GM23338 (cell line): ENCODE results near the gene GAPVD1. TPM values are rescaled to one million over a fixed set of nuclear protein-coding genes. Genes with fewer than 3 reads are reported as not detected.

Experiments used
- ATAC-seq: fragments of 200-7000 bp; cut with Tn5 transposase; 3 replicates; pipeline ENCODE4 v1.9.1; 2020
- DNase-seq: peaks from one replicate; pipeline ENCODE4 v3.0.0-alpha.2; 2015; ENCODE audit warnings: low spot score
- H2AFZ ChIP-seq: fragments of 200-600 bp; sonication (generic); 2 replicates; pipeline ENCODE4 v1.8.0; 2016; ENCODE audit warnings: antibody characterized with exemption, mild to moderate bottlenecking, moderate library complexity
- H3F3A ChIP-seq: fragments of 200-600 bp; sonication (generic); replicated peaks from 2 replicates; pipeline ENCODE4 v1.8.0; 2017; ENCODE audit warnings: antibody characterized with exemption, mixed run types, low read depth
- H3K27ac ChIP-seq: fragments of 200-600 bp; sonication (generic); 2 replicates; pipeline ENCODE4 v1.6.1; 2016; ENCODE audit warnings: low read depth
- H3K27me3 ChIP-seq: fragments of 200-600 bp; sonication (generic); 2 replicates; pipeline ENCODE4 v1.8.0; 2016; ENCODE audit warnings: mild to moderate bottlenecking, mixed run types, moderate library complexity; ENCODE audit not compliant: insufficient read depth
- H3K36me3 ChIP-seq: fragments of 200-600 bp; sonication (generic); 2 replicates; pipeline ENCODE4 v1.8.0; 2016; ENCODE audit warnings: mild to moderate bottlenecking; ENCODE audit not compliant: insufficient read depth
- H3K4me1 ChIP-seq: fragments of 200-600 bp; sonication (generic); 2 replicates; pipeline ENCODE4 v1.8.0; 2016; ENCODE audit warnings: mild to moderate bottlenecking, moderate library complexity; ENCODE audit not compliant: insufficient read depth
- H3K4me2 ChIP-seq: fragments of 200-600 bp; sonication (generic); 2 replicates; pipeline ENCODE4 v1.7.1; 2017; ENCODE audit warnings: mixed run types
- H3K4me3 ChIP-seq: fragments of 200-600 bp; sonication (generic); 2 replicates; pipeline ENCODE4 v1.6.1; 2016; ENCODE audit warnings: mixed run types
- H3K79me2 ChIP-seq: fragments of 200-600 bp; sonication (generic); replicated peaks from 2 replicates; pipeline ENCODE4 v1.8.0; 2017; ENCODE audit warnings: mild to moderate bottlenecking; ENCODE audit not compliant: insufficient read depth
- H3K9me2 ChIP-seq: fragments of 200-600 bp; sonication (generic); 2 replicates; pipeline ENCODE4 v1.8.0; 2017; ENCODE audit not compliant: insufficient read depth
- H4K20me1 ChIP-seq: fragments of 200-600 bp; sonication (generic); replicated peaks from 2 replicates; pipeline ENCODE4 v1.8.0; 2017; ENCODE audit warnings: mild to moderate bottlenecking; ENCODE audit not compliant: insufficient read depth
- H3K27ac Mint-ChIP-seq: 2 replicates; pipeline ENCODE4 v1.8.0; 2020; ENCODE audit warnings: inconsistent platforms, mild to moderate bottlenecking, moderate library complexity, mixed read lengths
- H3K27me3 Mint-ChIP-seq: 3 replicates; pipeline ENCODE4 v1.8.0; 2022; ENCODE audit warnings: low read depth, mild to moderate bottlenecking, moderate library complexity, mixed read lengths, inconsistent platforms; ENCODE audit not compliant: insufficient read depth, poor library complexity
- H3K36me3 Mint-ChIP-seq: 3 replicates; pipeline ENCODE4 v1.8.0; 2021; ENCODE audit warnings: low read depth, mild to moderate bottlenecking, inconsistent platforms, moderate library complexity, mixed read lengths
- H3K4me1 Mint-ChIP-seq: 3 replicates; pipeline ENCODE4 v1.8.0; 2020; ENCODE audit warnings: mild to moderate bottlenecking, inconsistent platforms, mixed read lengths
- H3K4me3 Mint-ChIP-seq: 3 replicates; pipeline ENCODE4 v1.8.0; 2021; ENCODE audit warnings: moderate library complexity, mild to moderate bottlenecking, inconsistent platforms, mixed read lengths
- H3K9me3 Mint-ChIP-seq: 3 replicates; pipeline ENCODE4 v1.8.0; 2020; ENCODE audit warnings: moderate library complexity, mild to moderate bottlenecking, inconsistent platforms, mixed read lengths
- CREB1 ChIP-seq: fragments of 250-450 bp; sonication (Bioruptor Pico); IDR thresholded peaks from 2 replicates; pipeline ENCODE4 v1.5.0; 2020; ENCODE audit warnings: low read depth, mild to moderate bottlenecking, moderate library complexity
- EZH2 ChIP-seq: fragments of 200-600 bp; sonication (generic); IDR thresholded peaks from one replicate; pipeline ENCODE4 v1.8.0; 2017; ENCODE audit warnings: antibody characterized with exemption, mild to moderate bottlenecking, low read depth; ENCODE audit not compliant: unreplicated experiment
- EZH2phosphoT487 ChIP-seq: fragments of 200-600 bp; sonication (generic); IDR thresholded peaks from one replicate; pipeline ENCODE4 v1.8.1; 2018; ENCODE audit warnings: antibody characterized with exemption; ENCODE audit not compliant: unreplicated experiment
- JUNB ChIP-seq: IDR thresholded peaks from one replicate; pipeline ENCODE4 v1.6.1; 2016; ENCODE audit warnings: antibody characterized with exemption; ENCODE audit not compliant: unreplicated experiment
- NANOG ChIP-seq: IDR thresholded peaks from 2 replicates; pipeline ENCODE4 v1.6.1; 2016; ENCODE audit warnings: antibody characterized with exemption, borderline replicate concordance
- REST ChIP-seq: IDR thresholded peaks from one replicate; pipeline ENCODE4 v1.6.1; 2018; ENCODE audit warnings: antibody characterized with exemption; ENCODE audit not compliant: unreplicated experiment
- STAT1 ChIP-seq: IDR thresholded peaks from one replicate; pipeline ENCODE4 v1.6.1; 2016; ENCODE audit warnings: antibody characterized with exemption; ENCODE audit not compliant: unreplicated experiment
- ZNF114 ChIP-seq: fragments of 250-450 bp; sonication (Bioruptor Pico); IDR thresholded peaks from 2 replicates; pipeline ENCODE4 v1.5.0; 2020; ENCODE audit warnings: mild to moderate bottlenecking, moderate library complexity
- ZNF331 ChIP-seq: fragments of 250-450 bp; sonication (Bioruptor Pico); IDR thresholded peaks from 2 replicates; pipeline ENCODE4 v1.5.0; 2020; ENCODE audit warnings: low read depth, mild to moderate bottlenecking, moderate library complexity
- ZNF462 ChIP-seq: fragments of 250-450 bp; sonication (Bioruptor Pico); IDR thresholded peaks from 2 replicates; pipeline ENCODE4 v1.5.0; 2020; ENCODE audit warnings: mild to moderate bottlenecking, moderate library complexity
- polyA plus RNA-seq: library from polyadenylated mRNA; unstranded; fragments of >200 nt; fragmentation: Nextera tagmentation; extraction: Ambion mirVana; gene quantifications from 2 replicates; pipeline ENCODE4 v1.2.1, GENCODE V29; 2016
- total RNA-seq: library from RNA; depleted of rRNA; stranded (reverse); fragments of >200 nt; shearing (Covaris generic); gene quantifications from 2 replicates; pipeline ENCODE4 v1.2.3, GENCODE V29; 2014

GAPVD1 gene
- total and polyA plus RNA-seq, 2 experiments from 2014 or later = 19.2 to 34.6 TPM

- Histone ChIP-seq H3K4me3 (no peak overlapping the region), H3F3A (no peaks in the 10 kb centered on the region), H3K4me1 (peaks cover 6% of the 10 kb centered on the region), H2AFZ (no peak overlapping the region), H3K27ac (no peak overlapping the region), H3K9me2 (no peaks in the 10 kb centered on the region), H3K36me3 (no peaks in the 10 kb centered on the region), H3K4me2 (no peak overlapping the region), H4K20me1 (no peaks in the 10 kb centered on the region), H3K79me2 (no peaks in the 10 kb centered on the region), H3K27me3 (no peaks in the 10 kb centered on the region)
- DNase-seq (no peak), ATAC-seq (no peak)
- Mint-ChIP-seq H3K4me3 (no peak overlapping the region), H3K9me3 (no peaks in the 10 kb centered on the region), H3K27ac (no peak overlapping the region), H3K27me3 (peaks cover 7% of the 10 kb centered on the region), H3K36me3 (no peaks in the 10 kb centered on the region), H3K4me1 (peaks cover 16% of the 10 kb centered on the region)
- TF ChIP-seq STAT1 (no peak), ZNF331 (CRISPR knock-in tag) (no peak), ZNF114 (no peak), EZH2phosphoT487 (no peak), CREB1 (CRISPR knock-in tag) (no peak), REST (no peak), NANOG (no peak), JUNB (no peak), ZNF462 (CRISPR knock-in tag) (no peak), EZH2 (no peak)
Observed at GRCh38 chr9:125375820-125376219, 114.2 kb downstream of the GAPVD1 start.
